Measurements from ENCODE around the gene TCF7L1. TPM values are rescaled to one million over a fixed set of nuclear protein-coding genes. Genes with fewer than 3 reads are reported as not detected.

TCF7L1 gene
- total RNA-seq, 4 donors from 2014 or later = 0.75 to 2.9 (median 1.1) TPM

- 87 to 100% methylated on average over 2 to 4 of the region's 4 CpGs for WGBS, 2 donors (ENCODE audit: low coverage in 1 of 2)
- H3K27me3 ChIP-seq = no peaks in the 10 kb centered on the region
- intact Hi-C loops (cut with DNase I; ENCODE audit: low total_unique reads) = no loop called here
These were observed 126.7 kb downstream of the TCF7L1 start for GRCh38 chr2:85259879-85260278.

DNA sequence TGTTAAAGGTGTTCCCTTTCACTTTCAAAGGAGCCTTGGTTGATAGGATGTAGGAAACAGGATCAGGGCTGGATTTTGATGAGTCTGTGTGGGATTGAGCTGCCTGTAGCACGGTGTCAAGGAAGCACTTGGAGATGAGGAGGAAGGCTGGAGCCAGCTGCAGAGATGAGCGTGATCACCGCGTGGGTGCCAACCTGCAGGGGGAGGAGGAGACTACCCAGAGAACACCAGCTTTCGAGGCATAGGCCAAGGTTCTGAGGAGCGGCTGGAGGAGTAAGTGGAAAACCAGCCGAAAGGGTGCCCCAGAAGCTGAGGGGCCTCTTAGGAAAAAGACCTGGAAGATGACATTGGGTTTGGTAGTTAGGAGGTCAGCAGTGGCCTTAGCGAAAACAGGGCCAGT is 130.4 kb downstream of the TCF7L1 start:
- Histone ChIP-seq H3K27me3 (no peaks in the 10 kb centered on the region), H3K36me3 (no peaks in the 10 kb centered on the region), H3K9me3 (no peaks in the 10 kb centered on the region), H3K4me1 (peaks cover 0 to 4% (median 0%) of the 10 kb centered on the region in 4 donors), H3K27ac (no peak overlapping the region), H3K4me3 (no peak overlapping the region)
- no peak for DNase-seq
- WGBS, 2 donors (ENCODE audit: low coverage in 1 of 2) = 90 to 92% methylated on average over 8 of the region's 8 CpGs
- in situ Hi-C loops (cut with MboI; ENCODE audit: low pct_ligation_motif_present in 1 of 4, low pct_unique_long_range_greater_than_20kb in 1 of 4, low sequenced_read_pairs in 3 of 4) (no loop called here), intact Hi-C loops (cut with DNase I; ENCODE audit: low total_unique reads) (no loop called here)
- no peak for TF ChIP-seq POLR2A (IDR thresholded peaks at IDR 0.05)
- TF ChIP-seq POLR2AphosphoS5 (IDR thresholded peaks at IDR 0.05) = no peak

More at GRCh38 chr2:85259879-85260278, 126.7 kb downstream of the TCF7L1 start:
- H3K9me3 ChIP-seq = no peaks in the 10 kb centered on the region
- TF ChIP-seq EP300 (IDR thresholded peaks at IDR 0.05; ENCODE audit: low read depth) (no peak), POLR2AphosphoS5 (IDR thresholded peaks at IDR 0.05) (no peak), POLR2A (IDR thresholded peaks at IDR 0.05) (no peak)
- TF ChIP-seq, protein P1, sequence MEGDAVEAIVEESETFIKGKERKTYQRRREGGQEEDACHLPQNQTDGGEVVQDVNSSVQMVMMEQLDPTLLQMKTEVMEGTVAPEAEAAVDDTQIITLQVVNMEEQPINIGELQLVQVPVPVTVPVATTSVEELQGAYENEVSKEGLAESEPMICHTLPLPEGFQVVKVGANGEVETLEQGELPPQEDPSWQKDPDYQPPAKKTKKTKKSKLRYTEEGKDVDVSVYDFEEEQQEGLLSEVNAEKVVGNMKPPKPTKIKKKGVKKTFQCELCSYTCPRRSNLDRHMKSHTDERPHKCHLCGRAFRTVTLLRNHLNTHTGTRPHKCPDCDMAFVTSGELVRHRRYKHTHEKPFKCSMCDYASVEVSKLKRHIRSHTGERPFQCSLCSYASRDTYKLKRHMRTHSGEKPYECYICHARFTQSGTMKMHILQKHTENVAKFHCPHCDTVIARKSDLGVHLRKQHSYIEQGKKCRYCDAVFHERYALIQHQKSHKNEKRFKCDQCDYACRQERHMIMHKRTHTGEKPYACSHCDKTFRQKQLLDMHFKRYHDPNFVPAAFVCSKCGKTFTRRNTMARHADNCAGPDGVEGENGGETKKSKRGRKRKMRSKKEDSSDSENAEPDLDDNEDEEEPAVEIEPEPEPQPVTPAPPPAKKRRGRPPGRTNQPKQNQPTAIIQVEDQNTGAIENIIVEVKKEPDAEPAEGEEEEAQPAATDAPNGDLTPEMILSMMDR (IDR thresholded peaks at IDR 0.05) = no peak
- peaks cover 5 to 24% (median 12%) of the 10 kb centered on the region in 4 donors for H3K4me1 ChIP-seq
- in situ Hi-C loops (cut with MboI; ENCODE audit: low pct_ligation_motif_present in 1 of 4, low pct_unique_long_range_greater_than_20kb in 1 of 4, low sequenced_read_pairs in 3 of 4) = no loop called here
- no peak overlapping the region for H3K4me3 ChIP-seq
- DNase-seq = no peak
- peak overlapping the region; percentile 14 to 55 (median 46) for H3K27ac ChIP-seq
- no peaks in the 10 kb centered on the region for H3K36me3 ChIP-seq

DNA sequence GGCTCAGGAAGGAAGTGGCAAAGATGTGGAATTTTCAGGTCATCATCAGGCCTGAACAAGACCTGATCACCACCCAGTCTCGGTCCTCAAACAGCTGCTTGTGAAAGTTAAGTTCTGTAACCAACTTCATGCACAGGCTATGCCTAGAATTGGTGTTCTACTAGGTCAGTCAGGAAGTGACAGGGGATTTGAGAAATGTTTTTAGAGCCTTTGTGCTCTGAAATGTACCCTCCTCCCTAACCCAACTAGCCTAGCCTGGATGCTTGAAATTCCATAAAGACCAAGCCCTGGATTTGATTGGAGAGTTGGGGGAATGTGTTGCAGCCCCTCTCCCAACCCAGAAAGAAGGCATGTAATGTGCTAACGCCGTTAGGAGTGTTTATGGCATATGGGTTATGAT is 131.3 kb downstream of the TCF7L1 start:
- Histone ChIP-seq H3K4me1 (peaks cover 0 to 3% (median under 1%) of the 10 kb centered on the region in 4 donors), H3K36me3 (no peaks in the 10 kb centered on the region), H3K9me3 (no peaks in the 10 kb centered on the region), H3K27me3 (no peaks in the 10 kb centered on the region), H3K4me3 (no peak overlapping the region), H3K27ac (no peak overlapping the region)
- in situ Hi-C loops (cut with MboI; ENCODE audit: low pct_ligation_motif_present in 1 of 4, low pct_unique_long_range_greater_than_20kb in 1 of 4, low sequenced_read_pairs in 3 of 4) (no loop called here), intact Hi-C loops (cut with DNase I; ENCODE audit: low total_unique reads) (no loop called here)
- 60 to 73% methylated on average over 1 to 3 of the region's 3 CpGs for WGBS, 2 donors (ENCODE audit: low coverage in 1 of 2)
- TF ChIP-seq POLR2AphosphoS5 (IDR thresholded peaks at IDR 0.05) (no peak), POLR2A (IDR thresholded peaks at IDR 0.05) (no peak), EP300 (IDR thresholded peaks at IDR 0.05; ENCODE audit: low read depth) (no peak)
- TF ChIP-seq, protein P1 (IDR thresholded peaks at IDR 0.05) = no peak
- DNase-seq = no peak

- peaks cover 0 to 11% (median 6%) of the 10 kb centered on the region in 4 donors for H3K4me1 ChIP-seq
- no peaks in the 10 kb centered on the region for H3K36me3 ChIP-seq
- H3K27me3 ChIP-seq = no peaks in the 10 kb centered on the region
- in situ Hi-C loops (cut with MboI; ENCODE audit: low pct_ligation_motif_present in 1 of 4, low pct_unique_long_range_greater_than_20kb in 1 of 4, low sequenced_read_pairs in 3 of 4) = no loop called here
- no peak overlapping the region for H3K27ac ChIP-seq
- intact Hi-C loops (cut with DNase I; ENCODE audit: low total_unique reads) = no loop called here
- no peaks in the 10 kb centered on the region for H3K9me3 ChIP-seq
- WGBS, 2 donors (ENCODE audit: low coverage in 1 of 2) = 46 to 55% methylated on average over 2 to 7 of the region's 7 CpGs
- TF ChIP-seq POLR2AphosphoS5 (IDR thresholded peaks at IDR 0.05) (no peak), EP300 (IDR thresholded peaks at IDR 0.05; ENCODE audit: low read depth) (no peak), POLR2A (IDR thresholded peaks at IDR 0.05) (no peak)
- TF ChIP-seq, protein P1 (IDR thresholded peaks at IDR 0.05) = no peak
- DNase-seq = no peak
- no peak overlapping the region for H3K4me3 ChIP-seq
These were observed 132.1 kb downstream of the TCF7L1 start for GRCh38 chr2:85265304-85265703.
